AG09309 (cell line): ENCODE data around the gene YBX2.

Experiments used
- DNase-seq: peaks from one replicate; pipeline ENCODE4 v3.0.0-alpha.2; 2010; ENCODE audit warnings: low read depth
- H3K4me3 ChIP-seq: 2 replicates; pipeline ENCODE4 v1.5.1; 2011; ENCODE audit warnings: mild to moderate bottlenecking, low read depth, low read length, moderate library complexity; ENCODE audit not compliant: control insufficient read depth
- CTCF ChIP-seq: IDR thresholded peaks from 2 replicates; pipeline ENCODE4 v1.5.1; 2011; ENCODE audit warnings: mild to moderate bottlenecking, low read depth, low read length, inconsistent platforms; ENCODE audit not compliant: insufficient read depth, control insufficient read depth; ENCODE audit errors: missing control alignments

YBX2 gene

GRCh38 chr17:7281953-7282751, 12.3 kb downstream of the YBX2 start:
- TF ChIP-seq CTCF, result no peak
- no peak for DNase-seq
- H3K4me3 ChIP-seq, result peak overlapping the region; percentile 55

DNA sequence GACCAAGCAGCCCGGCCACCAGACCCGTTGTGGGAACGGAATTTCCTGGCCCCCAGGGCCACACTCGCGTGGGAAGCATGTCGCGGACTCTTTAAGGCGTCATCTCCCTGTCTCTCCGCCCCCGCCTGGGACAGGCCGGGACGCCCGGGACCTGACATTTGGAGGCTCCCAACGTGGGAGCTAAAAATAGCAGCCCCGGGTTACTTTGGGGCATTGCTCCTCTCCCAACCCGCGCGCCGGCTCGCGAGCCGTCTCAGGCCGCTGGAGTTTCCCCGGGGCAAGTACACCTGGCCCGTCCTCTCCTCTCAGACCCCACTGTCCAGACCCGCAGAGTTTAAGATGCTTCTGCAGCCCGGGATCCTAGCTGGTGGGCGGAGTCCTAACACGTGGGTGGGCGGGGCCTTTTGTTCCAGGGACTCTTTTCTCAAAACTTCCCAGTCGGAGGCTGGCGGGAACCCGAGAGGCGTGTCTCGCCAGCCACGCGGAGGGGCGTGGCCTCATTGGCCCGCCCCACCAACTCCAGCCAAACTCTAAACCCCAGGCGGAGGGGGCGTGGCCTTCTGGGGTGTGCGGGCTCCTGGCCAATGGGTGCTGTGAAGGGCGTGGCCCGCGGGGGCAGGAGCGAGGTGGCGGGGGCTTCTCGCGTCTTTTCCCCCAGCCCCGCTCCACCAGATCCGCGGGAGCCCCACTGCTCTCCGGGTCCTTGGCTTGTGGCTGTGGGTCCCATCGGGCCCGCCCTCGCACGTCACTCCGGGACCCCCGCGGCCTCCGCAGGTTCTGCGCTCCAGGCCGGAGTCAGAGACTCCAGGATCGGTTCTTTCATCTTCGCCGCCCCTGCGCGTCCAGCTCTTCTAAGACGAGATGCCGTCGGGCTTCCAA, 13.1 kb downstream of the YBX2 start, which contains the start of gene SLC2A4:
Gene SLC2A4, plus strand, starts transcription at position 645 of the 879 bp plus-strand sequence. Its CDS starts 217 bp downstream, at position 862.
- DNase-seq, result peak; percentile 56
- no peak for TF ChIP-seq CTCF
- H3K4me3 ChIP-seq, result peak within 1 kb of the TSS; percentile 55

DNA sequence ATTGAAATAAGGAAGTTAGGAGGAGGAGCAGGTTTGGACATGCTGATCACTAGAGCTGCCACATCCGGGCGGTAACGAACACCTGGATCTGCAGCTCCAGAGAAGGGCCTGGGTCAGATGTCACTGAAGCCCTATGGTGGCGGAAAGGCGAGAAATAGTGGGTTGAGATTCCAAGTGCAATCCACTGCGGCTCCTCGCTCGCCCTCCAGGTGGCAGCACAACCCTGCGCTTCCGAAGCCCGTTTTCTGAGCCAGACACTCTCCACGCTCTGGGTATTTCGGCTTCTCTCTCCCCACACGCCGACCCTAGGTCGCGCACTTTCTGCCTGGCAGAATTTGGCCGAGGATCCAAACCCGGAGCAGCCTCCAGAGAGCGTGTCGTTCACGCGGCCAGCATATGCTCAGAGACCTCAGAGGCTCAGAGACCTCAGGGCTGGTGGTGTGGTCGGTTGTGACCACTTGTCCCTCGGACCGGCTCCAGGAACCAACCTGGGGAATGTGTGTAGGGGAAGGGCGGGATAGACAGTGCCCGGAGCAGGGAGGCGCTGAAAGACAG, 13.8 kb downstream of the YBX2 start:
- TF ChIP-seq CTCF, result peak; percentile 91
- peak overlapping the region; percentile 55 for H3K4me3 ChIP-seq
- peak; percentile 17 for DNase-seq

GRCh38 chr17:7279448-7279847, 15.0 kb downstream of the YBX2 start:
- TF ChIP-seq CTCF, result no peak
- no peak overlapping the region for H3K4me3 ChIP-seq
- no peak for DNase-seq

DNA sequence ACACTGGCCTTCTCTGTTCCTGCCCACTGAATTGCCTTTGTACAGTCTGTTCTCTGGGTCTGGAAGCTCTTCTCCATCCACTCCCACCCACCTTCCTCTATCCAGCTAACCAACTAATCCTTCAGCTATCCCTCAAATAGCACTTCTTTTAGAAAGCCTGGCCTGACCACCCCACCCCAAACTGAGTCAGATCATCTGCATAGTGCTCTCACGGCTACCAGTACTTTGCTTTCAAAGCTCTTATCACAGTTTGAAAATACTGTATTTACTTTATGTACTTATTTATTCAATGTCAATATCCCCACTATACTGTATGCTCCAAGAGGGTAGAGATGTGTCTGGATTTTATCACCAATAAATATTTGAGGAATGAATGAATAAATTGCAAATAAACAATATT, 27.7 kb downstream of the YBX2 start:
- no peak for TF ChIP-seq CTCF
- H3K4me3 ChIP-seq, result no peak overlapping the region
- DNase-seq, result no peak

DNA sequence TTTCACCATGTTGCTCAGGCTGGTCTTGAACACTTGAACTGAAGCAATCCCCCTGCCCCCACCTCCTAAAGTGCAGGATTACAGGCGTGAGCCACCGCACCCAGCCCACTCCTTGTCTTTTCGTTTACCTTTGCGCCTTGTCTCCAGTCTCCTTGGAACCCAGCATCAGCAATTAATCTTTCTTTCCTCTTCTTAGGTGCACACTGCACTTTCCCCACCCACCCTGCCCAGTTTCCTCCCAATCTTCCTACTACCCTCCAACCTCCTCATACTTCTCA, 30.7 kb downstream of the YBX2 start:
- no peak overlapping the region for H3K4me3 ChIP-seq
- TF ChIP-seq CTCF, result no peak
- no peak for DNase-seq
